ENCODE measurements around the gene DRC3. TPM values are rescaled to one million over a fixed set of nuclear protein-coding genes. Genes with fewer than 3 reads are reported as not detected.

The DRC3 gene
- total RNA-seq, 1 experiment from 2014 or later = 2.4 TPM

- TF ChIP-seq TCF7L2 (IDR thresholded peaks at IDR 0.05; ENCODE audit: borderline replicate concordance, extremely low read depth, insufficient read depth, insufficient read length) (no peak), EGR1 (IDR thresholded peaks at IDR 0.05; ENCODE audit: low read depth) (no peak), ZFX (IDR thresholded peaks at IDR 0.05) (no peak), ZBTB33 (IDR thresholded peaks at IDR 0.05; ENCODE audit: extremely low read depth, insufficient replicate concordance, low read length) (no peak)
These were observed 70.3 kb downstream of the DRC3 start (continued) for GRCh38 chr17:18042983-18043382.

GRCh38 chr17:18043491-18043890 lies 70.8 kb downstream of the DRC3 start:
- H3K9me3 ChIP-seq (ENCODE audit: control insufficient read depth in 1 of 2, insufficient read depth in 1 of 2, low read depth in 1 of 2, low read length in 2 of 2) = no peaks in the 10 kb centered on the region

More at GRCh38 chr17:18043491-18043890, 70.8 kb downstream of the DRC3 start:
- intact Hi-C loops (cut with micrococcal nuclease) = no loop called here
- TF ChIP-seq EGR1 (IDR thresholded peaks at IDR 0.05; ENCODE audit: low read depth) (no peak), ELF1 (IDR thresholded peaks at IDR 0.05; ENCODE audit: borderline replicate concordance, low read depth) (no peak), SP1 (IDR thresholded peaks at IDR 0.05; ENCODE audit: low read depth) (no peak), CTCF (IDR thresholded peaks at IDR 0.05 in 2 of 3, conservative IDR thresholded peaks at IDR 0.05 in 1 of 3; ENCODE audit: borderline replicate concordance in 1 of 3, insufficient read depth in 1 of 3, low read depth in 2 of 3, low read length in 2 of 3) (peak; percentile 5 to 21 (median 20); a peak in 2 of 6 replicates), ZFX (IDR thresholded peaks at IDR 0.05) (no peak), SIN3A (IDR thresholded peaks at IDR 0.05; ENCODE audit: low read depth) (no peak), EZH2 (IDR thresholded peaks at IDR 0.05) (no peak), RAD21 (IDR thresholded peaks at IDR 0.05; ENCODE audit: low read depth) (peak; percentile 47; the same call in 1 of the 2 replicates), REST (IDR thresholded peaks at IDR 0.05; ENCODE audit: low read depth) (no peak), POLR2AphosphoS5 (IDR thresholded peaks at IDR 0.05; ENCODE audit: low read depth, low read length) (no peak), EZH2phosphoT487 (IDR thresholded peaks at IDR 0.05; ENCODE audit: borderline replicate concordance) (no peak)
- no peak overlapping the region for H2AFZ ChIP-seq (ENCODE audit: low read depth, low read length, poor library complexity, severe bottlenecking)
- peaks cover 0 to 10% of the 10 kb centered on the region in 2 experiments; a peak in 2 of 4 replicates for H3K4me1 ChIP-seq (ENCODE audit: control insufficient read depth in 1 of 2, insufficient read depth in 2 of 2, low read length in 2 of 2)
- no peaks in the 10 kb centered on the region for H3K27me3 ChIP-seq (ENCODE audit: insufficient read depth, low read length)
- no TSS peak for BruUV-seq (replicated peaks)
- H3K36me3 ChIP-seq (ENCODE audit: control insufficient read depth in 1 of 2, insufficient read depth in 2 of 2, low read length in 2 of 2) = 0 out of 4 replicates have a peak, but pooled peaks cover 0 to 3% of the 10 kb centered on the region in 2 experiments
- no peaks in the 10 kb centered on the region for H4K20me1 ChIP-seq (ENCODE audit: insufficient read depth)
- DNase-seq (ENCODE audit: low read depth, low spot score) (peak; percentile 12), ATAC-seq (no peak)
- no peaks in the 10 kb centered on the region for H3K9me2 ChIP-seq (ENCODE audit: insufficient read depth)
- ChIA-PET CTCF (no interaction called here), RAD21 (ENCODE audit: low non-redundant PET in 1 of 2, low total read pairs in 2 of 2, uncharacterized antibody in 2 of 2, unreplicated experiment in 2 of 2) (no interaction called here), POLR2A (no interaction called here)
- peaks cover 12% of the 10 kb centered on the region for H3K79me2 ChIP-seq (ENCODE audit: insufficient read depth, low read length)
- H3K4me2 ChIP-seq (ENCODE audit: low read length) = no peak overlapping the region
- H3K9ac ChIP-seq (ENCODE audit: low read length) = no peak overlapping the region
- H3K27ac ChIP-seq (ENCODE audit: low read depth, low read length) = no peak overlapping the region
- H3K4me3 ChIP-seq (replicated peaks in 1 of 2; ENCODE audit: low read depth in 1 of 2, low read length in 2 of 2) = no peak overlapping the region

Measured in HCT116 (cell line).